HG03280 (cell line): Measurements from ENCODE around the gene MUC2.

Experiments used
- ATAC-seq: cut with Tn5 transposase; IDR thresholded peaks from one replicate; pipeline ENCODE4 v1.9.1; 2021; ENCODE audit warnings: mild to moderate bottlenecking, moderate library complexity; ENCODE audit not compliant: unreplicated experiment

The MUC2 gene

DNA sequence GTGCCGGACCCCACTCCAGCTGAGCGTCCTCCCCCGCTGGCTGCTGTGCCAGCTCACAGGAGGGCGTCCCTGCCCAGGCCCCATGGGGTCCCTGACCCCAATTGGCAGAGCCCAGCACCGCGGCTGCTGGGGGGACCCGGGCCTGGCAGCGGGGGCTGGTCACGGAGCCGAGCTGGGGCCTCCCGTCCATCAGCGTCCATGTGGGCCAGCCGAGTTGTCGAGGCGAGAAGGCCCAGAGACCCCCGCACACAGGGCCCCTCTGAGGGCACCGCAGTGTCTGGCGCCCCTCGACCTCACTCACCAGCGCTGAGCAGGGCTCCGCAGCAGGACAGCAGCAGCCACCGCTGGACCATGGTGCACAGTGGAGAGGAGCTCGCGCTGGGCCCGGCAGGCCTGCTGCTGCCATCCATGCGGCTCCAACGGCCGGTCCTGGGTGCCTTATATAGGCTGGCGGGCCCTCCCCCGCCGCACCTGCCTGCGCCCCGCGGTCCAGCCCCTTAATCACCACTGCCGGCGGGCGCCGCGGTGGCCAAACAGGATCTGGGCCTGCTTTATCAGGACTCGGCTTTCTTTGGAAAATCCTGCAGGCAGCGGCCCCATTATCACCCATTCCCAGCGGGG is 38.3 kb upstream of the MUC2 start, which contains the start of gene MUC6:
MUC6 (minus strand) TSS at position 416 of the 621 bp plus-strand sequence; CDS start at position 353, 63 bp downstream.
- no peak for ATAC-seq

DNA sequence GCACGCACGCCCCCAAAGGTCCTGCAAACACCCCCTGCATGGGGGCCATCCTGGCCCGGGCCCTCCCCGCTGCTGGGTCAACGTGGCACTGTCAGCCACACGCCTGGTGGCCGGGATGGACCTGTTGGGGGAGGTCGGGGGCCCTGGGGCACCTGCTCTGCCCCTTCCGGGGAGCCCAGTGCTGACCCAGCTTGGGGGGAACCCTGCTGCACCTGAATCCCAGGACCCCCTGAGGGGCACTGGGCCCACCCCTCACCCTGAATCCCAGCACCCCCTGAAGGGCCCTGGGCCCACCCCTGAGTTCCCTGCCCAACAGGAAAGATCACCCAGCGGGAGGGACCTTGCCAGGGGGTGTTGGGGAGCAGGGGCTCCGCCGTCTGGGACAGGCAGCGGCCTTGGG is 37.7 kb upstream of the MUC2 start:
- no peak for ATAC-seq

DNA sequence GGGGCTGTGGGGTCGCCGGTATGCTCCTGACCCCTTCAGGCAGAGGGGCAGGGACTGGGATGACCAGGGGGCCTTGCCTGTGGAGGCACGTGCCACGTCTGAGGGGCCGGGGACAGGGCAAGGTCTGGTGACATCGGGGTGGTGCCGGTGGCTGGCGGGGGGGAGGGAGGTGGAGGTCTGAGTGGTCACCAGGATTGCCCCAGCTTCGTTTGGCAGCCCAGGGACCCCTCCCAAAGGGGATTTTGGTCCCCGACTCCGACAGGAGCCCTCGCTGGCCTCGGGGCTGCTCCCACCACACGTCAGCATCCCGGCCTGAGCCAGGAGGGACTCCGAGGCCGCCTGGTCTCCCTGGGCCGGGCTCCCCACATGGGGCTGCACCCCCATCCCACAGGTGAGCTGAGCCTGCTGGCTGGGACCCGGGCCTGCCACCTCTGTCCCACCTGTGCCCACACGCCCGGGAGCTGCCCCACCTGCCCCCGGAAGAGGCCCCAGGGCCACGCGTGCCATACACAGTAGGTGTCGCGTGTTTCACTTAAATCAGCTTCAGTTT is 37.1 kb upstream of the MUC2 start:
- no peak for ATAC-seq

GRCh38 chr11:1038361-1038760 is 36.3 kb upstream of the MUC2 start:
- no peak for ATAC-seq

- ATAC-seq, result no peak
Observed at GRCh38 chr11:1038921-1039320, 35.8 kb upstream of the MUC2 start.

DNA sequence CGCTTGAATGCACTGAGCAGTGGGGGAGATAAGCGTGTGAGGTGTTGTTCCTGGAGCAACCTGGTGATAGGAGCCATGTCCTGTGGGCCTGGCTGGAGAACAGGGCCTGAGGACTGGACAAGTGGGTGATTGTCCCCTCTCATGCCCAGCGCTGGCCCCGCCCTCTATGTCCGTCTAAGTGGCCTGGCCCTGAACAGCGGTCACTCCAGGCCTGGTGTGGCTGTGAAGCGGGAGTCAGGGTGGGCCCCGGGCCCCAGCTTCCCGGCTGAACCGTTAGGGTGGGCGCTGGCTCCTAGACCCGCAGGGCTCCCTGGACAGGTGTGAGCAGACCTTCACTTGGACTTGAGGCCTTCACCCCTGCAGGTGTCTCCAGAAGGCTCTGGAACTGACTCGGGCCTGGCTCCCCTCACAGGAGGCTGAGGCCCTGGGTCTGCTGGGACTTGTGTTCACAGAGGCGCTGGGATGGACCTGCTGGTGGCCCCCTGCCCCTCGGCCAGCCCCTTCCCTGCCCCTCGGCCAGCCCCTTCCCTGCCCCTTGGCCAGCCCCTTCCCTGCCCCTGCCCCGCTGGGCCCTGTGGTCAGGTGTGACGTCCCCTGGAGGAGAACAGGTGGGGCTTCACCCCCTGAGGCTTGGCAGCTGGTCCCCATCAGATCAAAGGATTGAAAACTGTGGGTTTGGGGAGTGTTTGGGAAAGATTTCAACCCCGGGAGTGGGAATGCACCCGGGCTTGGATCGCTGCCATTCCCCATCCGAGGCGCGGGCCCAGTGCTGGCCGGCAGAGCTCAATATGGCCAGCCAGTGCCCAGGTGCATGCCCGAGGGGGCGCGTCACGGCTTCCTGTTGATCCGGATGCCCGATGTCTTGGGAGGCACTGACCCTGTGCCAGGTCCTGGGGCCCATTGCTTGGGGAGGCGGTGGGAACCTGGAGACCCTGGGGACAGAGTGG is 34.9 kb upstream of the MUC2 start:
- no peak for ATAC-seq

DNA sequence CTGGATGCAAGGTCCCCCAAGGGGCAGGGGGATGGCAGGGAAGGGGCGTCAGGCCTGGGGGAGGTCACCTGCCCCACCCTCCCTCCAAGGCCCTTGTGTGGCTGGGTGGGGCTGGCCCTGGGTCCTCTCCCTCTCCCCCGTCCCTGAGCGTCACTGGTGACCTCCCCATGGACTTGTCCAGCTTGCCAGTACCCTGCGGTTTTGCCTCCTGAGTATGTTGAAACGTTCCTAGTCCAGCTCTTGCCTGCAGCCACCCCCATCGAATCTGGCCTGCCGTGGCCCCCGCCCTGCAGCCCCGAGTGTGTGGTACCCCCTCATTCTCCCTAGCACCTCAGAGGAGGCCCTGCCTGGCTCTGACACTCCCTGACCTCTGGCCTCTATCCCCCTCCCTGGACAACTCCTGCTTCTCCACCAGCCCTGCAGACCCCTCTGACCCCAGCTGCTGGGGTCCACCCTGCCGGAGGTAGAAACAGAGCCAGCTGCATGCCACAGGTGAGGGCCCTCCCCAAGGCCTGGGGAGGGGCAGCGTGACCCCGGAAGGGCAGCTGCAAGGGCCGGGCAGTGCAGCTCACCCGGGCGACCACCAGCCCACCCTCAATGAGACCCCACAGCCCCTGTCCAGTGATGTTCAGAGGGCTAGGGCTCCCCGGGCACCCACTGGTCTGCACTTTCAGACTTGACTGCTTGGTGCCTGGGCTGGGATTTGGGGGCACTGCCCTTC is 34.1 kb upstream of the MUC2 start:
- ATAC-seq, result no peak

DNA sequence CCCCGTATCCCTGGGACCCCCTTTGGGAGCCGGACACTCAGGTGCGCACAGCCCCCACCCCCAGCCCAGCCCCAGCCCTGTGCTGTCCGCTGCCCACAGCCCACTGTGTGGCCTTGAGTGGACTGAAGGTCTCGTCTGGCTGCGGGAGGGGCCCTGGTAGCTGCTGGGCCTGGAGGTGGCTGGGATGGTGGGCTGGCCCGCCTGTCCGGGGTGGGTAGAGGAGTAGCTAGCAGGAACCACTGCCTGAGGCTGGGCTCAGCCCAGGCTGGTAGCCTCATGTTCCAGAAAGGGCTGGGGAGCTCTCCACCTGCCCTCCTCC is 33.6 kb upstream of the MUC2 start:
- ATAC-seq, result no peak

- no peak for ATAC-seq
Observed at GRCh38 chr11:1041471-1041870, 33.2 kb upstream of the MUC2 start.

GRCh38 chr11:1041936-1042608 is 32.6 kb upstream of the MUC2 start:
- no peak for ATAC-seq

DNA sequence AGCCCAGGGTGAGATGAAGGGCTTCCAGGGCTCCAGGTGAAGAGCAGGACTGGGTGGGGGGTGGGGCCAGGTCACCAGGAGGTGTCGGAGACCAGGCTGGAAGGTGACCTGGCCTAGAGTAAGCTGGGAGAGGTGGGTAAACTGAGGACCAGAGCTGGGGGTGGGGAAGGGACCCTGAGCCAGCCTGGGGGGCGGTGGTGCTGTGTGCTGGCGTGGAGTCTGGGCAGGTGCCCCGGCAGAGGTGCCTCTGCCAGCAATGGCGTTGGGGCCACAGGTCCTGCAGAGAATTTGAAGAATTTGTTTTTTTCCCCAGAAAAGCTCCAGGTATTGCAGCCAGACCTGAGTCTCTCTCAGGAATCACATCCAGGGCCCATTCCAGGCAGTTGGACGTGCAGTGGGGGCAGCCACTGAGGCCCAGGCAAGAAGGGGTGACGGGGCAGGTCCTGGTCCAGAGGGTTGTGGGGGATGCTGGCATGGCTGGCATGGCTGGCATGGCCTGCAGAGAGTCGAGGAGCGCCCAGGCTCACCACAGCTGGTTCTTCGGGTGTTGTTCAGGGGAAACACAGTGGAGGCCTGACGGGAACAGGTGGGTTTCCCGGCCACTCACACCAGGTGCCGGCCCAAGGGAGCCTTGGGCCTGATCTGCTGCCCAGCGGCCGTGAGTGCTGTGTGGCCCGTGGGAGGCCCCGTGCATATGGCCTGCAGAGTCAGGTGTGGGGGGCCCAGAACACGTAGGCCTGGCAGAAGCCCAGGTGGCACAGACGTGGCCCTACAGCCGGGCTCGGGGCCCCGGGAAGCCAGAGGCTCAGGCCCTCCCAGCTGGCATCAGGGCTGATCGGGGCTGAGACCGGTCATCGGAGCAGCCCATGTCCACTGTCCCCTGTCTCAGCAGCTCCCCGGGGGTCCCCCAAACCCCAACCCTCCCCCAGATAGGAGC is 31.8 kb upstream of the MUC2 start:
- ATAC-seq, result no peak

DNA sequence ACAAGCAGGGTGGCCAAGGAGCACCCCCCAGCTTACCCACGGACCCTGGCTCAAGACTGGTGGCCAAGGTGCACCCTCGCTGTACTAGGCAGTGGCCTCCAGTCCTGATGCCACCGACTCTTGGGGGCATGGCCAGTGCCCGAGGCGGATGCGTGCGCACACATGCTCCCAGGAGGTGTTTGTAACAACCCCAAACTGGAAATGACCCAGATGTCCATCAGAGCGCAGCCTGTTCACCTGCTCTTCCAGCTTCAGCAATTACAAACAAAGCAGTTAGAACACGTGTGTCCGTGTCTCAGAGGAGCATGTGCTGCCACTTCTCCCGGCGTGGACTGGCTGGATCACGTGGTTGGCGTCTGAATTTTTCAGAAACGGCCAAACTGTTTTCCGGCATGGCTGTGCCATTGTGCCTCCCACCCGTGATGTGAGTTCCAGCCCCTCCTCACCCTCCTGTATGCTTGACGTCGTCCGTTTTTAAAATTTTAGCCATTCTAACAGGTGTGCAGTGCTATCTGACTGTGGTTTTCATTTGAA is 31.0 kb upstream of the MUC2 start:
- no peak for ATAC-seq

DNA sequence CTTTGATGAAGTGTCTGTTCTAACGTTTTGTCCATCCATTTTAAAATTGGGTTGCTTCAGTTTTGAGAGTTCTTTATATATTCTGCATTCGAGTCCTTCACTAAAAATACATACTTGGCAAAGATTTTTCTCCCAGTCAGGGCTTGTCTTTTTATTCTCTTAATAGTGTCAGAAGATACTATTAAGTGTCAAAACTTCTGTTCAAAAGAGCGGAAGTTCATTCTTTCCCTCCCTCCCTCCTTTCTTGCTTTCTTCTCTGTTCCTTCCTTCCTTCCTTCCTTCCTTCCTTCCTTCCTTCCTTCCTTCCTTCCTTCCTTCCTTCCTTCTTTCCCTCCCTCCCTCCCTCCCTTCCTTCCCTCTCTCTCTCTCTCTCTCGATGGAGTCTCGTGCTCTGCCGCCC is 30.5 kb upstream of the MUC2 start:
- no peak for ATAC-seq

- no peak for ATAC-seq
Observed at GRCh38 chr11:1047595-1048156, 27.0 kb upstream of the MUC2 start.

DNA sequence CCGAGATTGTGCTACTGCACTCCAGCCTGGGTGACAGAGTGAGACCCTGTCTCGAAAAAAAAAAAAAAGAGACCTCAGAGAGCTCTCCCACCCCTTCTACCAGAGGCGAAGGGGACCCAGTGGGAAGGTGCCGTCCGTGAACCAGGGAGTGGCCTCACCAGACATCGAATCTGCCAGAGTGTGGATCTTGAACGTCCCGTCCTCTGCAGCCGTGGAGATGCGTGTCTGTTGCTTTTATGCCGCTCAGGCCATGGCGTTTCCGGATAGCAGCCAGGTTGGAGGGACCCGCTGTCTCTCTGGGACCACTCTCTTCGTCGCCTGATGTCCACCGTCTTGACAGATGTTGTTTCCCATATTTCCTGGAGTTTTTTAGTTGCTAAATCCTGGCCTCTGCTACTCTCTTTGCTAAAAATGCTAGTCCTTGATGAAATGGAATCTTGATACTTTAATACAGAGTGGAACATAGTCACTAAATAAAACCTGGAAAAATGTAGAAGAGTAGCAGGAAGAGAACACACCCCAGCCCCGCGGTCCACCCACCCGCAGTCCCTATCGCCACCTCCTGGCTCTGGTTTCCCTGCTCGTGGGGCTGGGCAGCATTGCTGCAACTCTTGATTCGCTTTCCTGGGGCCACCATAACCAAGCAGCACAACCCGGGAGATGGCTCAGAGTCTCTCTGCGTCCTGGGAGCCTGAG is 26.2 kb upstream of the MUC2 start:
- no peak for ATAC-seq

DNA sequence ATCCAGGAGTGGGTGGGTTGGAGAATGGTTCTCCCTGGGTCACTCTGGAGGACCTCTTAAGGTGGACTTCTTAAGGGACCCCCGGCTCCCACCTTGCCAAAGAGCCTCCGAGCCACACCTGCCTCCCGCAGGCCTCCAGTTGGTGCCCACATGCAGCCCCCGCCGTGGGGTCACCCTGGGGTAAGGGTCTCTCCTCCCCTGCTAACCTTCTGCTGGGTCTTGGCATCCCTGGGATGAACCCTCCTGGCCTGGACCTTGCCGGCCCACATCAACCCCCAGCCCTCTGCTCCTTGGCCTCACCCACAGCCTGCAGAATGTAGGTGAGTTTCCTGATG is 25.6 kb upstream of the MUC2 start:
- no peak for ATAC-seq

- no peak for ATAC-seq
Observed at GRCh38 chr11:1049431-1049891, 25.2 kb upstream of the MUC2 start.

DNA sequence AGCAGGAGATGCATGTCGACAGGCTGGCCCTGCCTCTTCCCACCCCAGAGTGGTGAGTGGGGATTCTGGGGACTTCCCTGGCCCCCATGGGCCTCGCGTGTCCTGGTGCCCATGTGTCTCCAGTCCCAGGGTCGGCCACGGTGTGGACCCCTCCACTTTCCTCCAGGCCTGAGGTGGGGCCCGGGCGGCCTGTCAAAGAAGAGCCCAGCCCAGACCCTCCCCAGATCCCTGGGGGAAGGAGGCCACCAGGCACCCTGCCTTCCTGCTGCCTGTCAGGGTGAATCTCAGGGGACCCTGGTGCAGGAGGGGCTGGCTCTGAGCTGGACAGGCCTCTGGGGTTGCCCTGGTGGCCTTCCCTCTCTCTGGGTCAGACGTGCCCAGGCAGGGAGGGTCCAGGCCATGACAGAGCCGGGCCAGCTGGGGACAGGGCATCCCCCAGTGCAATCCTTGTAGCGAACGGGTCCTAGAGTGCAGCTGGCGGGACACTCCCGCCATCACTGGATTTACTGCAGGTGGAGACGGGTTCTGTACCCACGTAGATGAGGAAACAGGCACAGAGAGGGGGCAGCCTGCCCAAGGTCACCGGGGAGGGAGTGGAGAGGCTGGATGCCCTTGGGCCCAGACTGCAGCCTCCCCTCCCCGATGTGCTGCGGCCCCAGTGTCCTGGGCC is 24.6 kb upstream of the MUC2 start:
- ATAC-seq, result no peak
